Measurements from ENCODE around the gene USP24. TPM values are rescaled to one million over a fixed set of nuclear protein-coding genes. Genes with fewer than 3 reads are reported as not detected.

The USP24 gene
- polyA plus RNA-seq, 1 donor from 2014 or later: 29.5 TPM

GRCh38 chr1:55107101-55107500, 108.1 kb downstream of the USP24 start:
- Histone ChIP-seq H3K36me3 (ENCODE audit: insufficient read depth, low read length) (peaks cover 13% of the 10 kb centered on the region), H3K79me2 (replicated peaks; ENCODE audit: insufficient read depth, low read length) (no peaks in the 10 kb centered on the region), H4K20me1 (ENCODE audit: insufficient read depth) (no peaks in the 10 kb centered on the region), H3K9me2 (ENCODE audit: insufficient read depth, low read length) (no peaks in the 10 kb centered on the region), H3K9me3 (ENCODE audit: low read length) (no peaks in the 10 kb centered on the region), H3K27me3 (ENCODE audit: insufficient read depth, low read depth, low read length) (no peaks in the 10 kb centered on the region), H3F3A (ENCODE audit: insufficient read depth, low read length, poor library complexity, severe bottlenecking) (no peaks in the 10 kb centered on the region), H2AFZ (ENCODE audit: low read depth, low read length) (no peak overlapping the region), H3K4me2 (ENCODE audit: low read length) (no peak overlapping the region), H3K27ac (ENCODE audit: low read length) (no peak overlapping the region), H3K4me3 (ENCODE audit: low read length) (no peak overlapping the region), H3K9ac (ENCODE audit: low read length) (no peak overlapping the region)
- TF ChIP-seq POLR2AphosphoS5 (IDR thresholded peaks at IDR 0.05) (no peak), SMC3 (conservative IDR thresholded peaks at IDR 0.05; ENCODE audit: poor library complexity) (no peak), EP300 (conservative IDR thresholded peaks at IDR 0.05; ENCODE audit: poor library complexity, severe bottlenecking) (no peak), TAF1 (IDR thresholded peaks at IDR 0.05; ENCODE audit: low read depth) (no peak), RAD21 (conservative IDR thresholded peaks at IDR 0.05) (no peak), EZH2 (IDR thresholded peaks at IDR 0.05; ENCODE audit: borderline replicate concordance, insufficient read depth, low read length, poor library complexity, severe bottlenecking) (no peak), MXI1 (conservative IDR thresholded peaks at IDR 0.05; ENCODE audit: poor library complexity, severe bottlenecking) (no peak), REST (IDR thresholded peaks at IDR 0.05; ENCODE audit: borderline replicate concordance) (no peak)
- TF ChIP-seq, protein P1, sequence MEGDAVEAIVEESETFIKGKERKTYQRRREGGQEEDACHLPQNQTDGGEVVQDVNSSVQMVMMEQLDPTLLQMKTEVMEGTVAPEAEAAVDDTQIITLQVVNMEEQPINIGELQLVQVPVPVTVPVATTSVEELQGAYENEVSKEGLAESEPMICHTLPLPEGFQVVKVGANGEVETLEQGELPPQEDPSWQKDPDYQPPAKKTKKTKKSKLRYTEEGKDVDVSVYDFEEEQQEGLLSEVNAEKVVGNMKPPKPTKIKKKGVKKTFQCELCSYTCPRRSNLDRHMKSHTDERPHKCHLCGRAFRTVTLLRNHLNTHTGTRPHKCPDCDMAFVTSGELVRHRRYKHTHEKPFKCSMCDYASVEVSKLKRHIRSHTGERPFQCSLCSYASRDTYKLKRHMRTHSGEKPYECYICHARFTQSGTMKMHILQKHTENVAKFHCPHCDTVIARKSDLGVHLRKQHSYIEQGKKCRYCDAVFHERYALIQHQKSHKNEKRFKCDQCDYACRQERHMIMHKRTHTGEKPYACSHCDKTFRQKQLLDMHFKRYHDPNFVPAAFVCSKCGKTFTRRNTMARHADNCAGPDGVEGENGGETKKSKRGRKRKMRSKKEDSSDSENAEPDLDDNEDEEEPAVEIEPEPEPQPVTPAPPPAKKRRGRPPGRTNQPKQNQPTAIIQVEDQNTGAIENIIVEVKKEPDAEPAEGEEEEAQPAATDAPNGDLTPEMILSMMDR (IDR thresholded peaks at IDR 0.05; ENCODE audit: poor library complexity, severe bottlenecking): no peak

DNA sequence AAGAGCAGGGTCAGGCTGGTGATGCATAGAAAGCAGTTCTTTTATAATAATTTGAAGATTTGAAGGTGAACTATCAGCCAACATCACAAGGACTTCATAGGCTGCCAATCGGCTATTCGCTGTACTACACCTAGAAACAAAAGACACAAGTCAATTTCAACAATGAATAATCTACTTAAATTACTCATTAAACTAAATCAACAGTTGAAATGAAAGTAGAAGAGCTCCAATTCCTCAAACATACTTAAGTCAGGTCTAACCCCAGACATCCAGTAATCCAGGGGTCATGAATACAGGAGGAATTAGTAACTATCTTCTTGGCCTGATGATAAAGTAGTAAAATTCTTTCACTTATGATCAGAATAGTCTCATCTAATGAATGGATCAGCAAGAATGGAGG, 111.3 kb downstream of the USP24 start:
- no peaks in the 10 kb centered on the region for H3K9me2 ChIP-seq (ENCODE audit: insufficient read depth, low read length)
- H3K27me3 ChIP-seq (ENCODE audit: insufficient read depth, low read depth, low read length): no peaks in the 10 kb centered on the region
- no peaks in the 10 kb centered on the region for H4K20me1 ChIP-seq (ENCODE audit: insufficient read depth)
- no peak overlapping the region for H3K4me2 ChIP-seq (ENCODE audit: low read length)
- H2AFZ ChIP-seq (ENCODE audit: low read depth, low read length): no peak overlapping the region
- no peak for TF ChIP-seq TAF1 (IDR thresholded peaks at IDR 0.05; ENCODE audit: low read depth)
- TF ChIP-seq SMC3 (conservative IDR thresholded peaks at IDR 0.05; ENCODE audit: poor library complexity): no peak
- H3K79me2 ChIP-seq (replicated peaks; ENCODE audit: insufficient read depth, low read length): no peaks in the 10 kb centered on the region
- H3F3A ChIP-seq (ENCODE audit: insufficient read depth, low read length, poor library complexity, severe bottlenecking): no peaks in the 10 kb centered on the region
- no peak overlapping the region for H3K9ac ChIP-seq (ENCODE audit: low read length)
- H3K4me3 ChIP-seq (ENCODE audit: low read length): no peak overlapping the region
- H3K9me3 ChIP-seq (ENCODE audit: low read length): no peaks in the 10 kb centered on the region
- peaks cover 8% of the 10 kb centered on the region for H3K36me3 ChIP-seq (ENCODE audit: insufficient read depth, low read length)
- no peak overlapping the region for H3K27ac ChIP-seq (ENCODE audit: low read length)

DNA sequence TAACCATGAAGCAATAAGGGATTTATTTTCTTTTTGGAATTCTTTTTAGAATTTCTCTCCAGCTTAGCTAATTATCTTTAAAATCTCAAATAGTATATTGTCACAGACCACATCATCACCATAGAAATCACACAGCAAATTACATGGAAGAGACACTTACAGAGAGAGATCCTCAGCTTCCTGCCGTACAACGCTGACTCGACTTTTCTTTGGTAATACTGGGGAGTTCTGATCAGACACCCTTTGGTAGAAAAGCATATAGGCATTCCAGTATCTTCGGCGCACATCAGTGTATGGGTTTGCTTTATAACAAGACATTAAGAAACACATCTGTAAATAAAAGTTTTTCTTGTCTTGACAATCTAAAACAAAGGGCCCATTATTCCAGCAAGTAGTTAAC, 120.1 kb downstream of the USP24 start:
- H3K27me3 ChIP-seq (ENCODE audit: insufficient read depth, low read depth, low read length): no peaks in the 10 kb centered on the region
- H3K9me2 ChIP-seq (ENCODE audit: insufficient read depth, low read length): no peaks in the 10 kb centered on the region
- no peak overlapping the region for H3K4me3 ChIP-seq (ENCODE audit: low read length)
- no peak overlapping the region for H3K4me2 ChIP-seq (ENCODE audit: low read length)
- H3K79me2 ChIP-seq (replicated peaks; ENCODE audit: insufficient read depth, low read length): no peaks in the 10 kb centered on the region
- H3K27ac ChIP-seq (ENCODE audit: low read length): no peak overlapping the region
- no peaks in the 10 kb centered on the region for H3F3A ChIP-seq (ENCODE audit: insufficient read depth, low read length, poor library complexity, severe bottlenecking)
- no peak overlapping the region for H2AFZ ChIP-seq (ENCODE audit: low read depth, low read length)
- TF ChIP-seq POLR2AphosphoS5 (IDR thresholded peaks at IDR 0.05): no peak
- TF ChIP-seq SMC3 (conservative IDR thresholded peaks at IDR 0.05; ENCODE audit: poor library complexity): no peak
- TF ChIP-seq, protein P1 (IDR thresholded peaks at IDR 0.05; ENCODE audit: poor library complexity, severe bottlenecking): no peak
- no peak for TF ChIP-seq EP300 (conservative IDR thresholded peaks at IDR 0.05; ENCODE audit: poor library complexity, severe bottlenecking)
- H3K9ac ChIP-seq (ENCODE audit: low read length): no peak overlapping the region
- peaks cover 27% of the 10 kb centered on the region for H3K36me3 ChIP-seq (ENCODE audit: insufficient read depth, low read length)
- H4K20me1 ChIP-seq (ENCODE audit: insufficient read depth): no peaks in the 10 kb centered on the region
- no peaks in the 10 kb centered on the region for H3K9me3 ChIP-seq (ENCODE audit: low read length)

All from neural cell (in vitro differentiated cells).